ENCODE measurements around the gene TNFRSF13B.

TNFRSF13B gene

GRCh38 chr17:17001874-17002520, 30.1 kb upstream of the TNFRSF13B start:
- H3K4me1 ChIP-seq (ENCODE audit: control insufficient read depth, insufficient read depth, low read depth, low read length), result peaks cover 14% of the 10 kb centered on the region
- no peak overlapping the region for H2BK15ac ChIP-seq (ENCODE audit: low read depth, poor library complexity, severe bottlenecking)
- no peak overlapping the region for H2BK120ac ChIP-seq (ENCODE audit: low read depth, low read length)
- no peak overlapping the region for H2BK5ac ChIP-seq (ENCODE audit: low read depth, low read length, poor library complexity, severe bottlenecking)
- peak; percentile 55 for DNase-seq
- 24% methylated on average over 20 of the region's 22 CpGs for WGBS
- peaks cover 4 to 12% of the 10 kb centered on the region in 2 experiments for H3K27me3 ChIP-seq (ENCODE audit: control insufficient read depth in 1 of 2, insufficient read depth in 1 of 2, low read length in 2 of 2)
- no peak overlapping the region for H4K8ac ChIP-seq (ENCODE audit: low read length)
- no peak overlapping the region for H2BK12ac ChIP-seq (ENCODE audit: low read length in 2 of 2)
- no peaks in the 10 kb centered on the region for H3K9me3 ChIP-seq (ENCODE audit: control insufficient read depth, low read length)
- H3K4ac ChIP-seq (ENCODE audit: low read depth in 1 of 2, low read length in 2 of 2), result no peak overlapping the region
- H3K27ac ChIP-seq (ENCODE audit: low read length, poor library complexity, severe bottlenecking), result no peak overlapping the region
- no peak overlapping the region for H3K14ac ChIP-seq (ENCODE audit: low read length in 2 of 2)
- H3K79me1 ChIP-seq (replicated peaks; ENCODE audit: low read length, poor library complexity, severe bottlenecking), result no peaks in the 10 kb centered on the region
- H3K18ac ChIP-seq (ENCODE audit: low read depth in 1 of 2, low read length in 2 of 2), result no peak overlapping the region
- no peak overlapping the region for H3K4me3 ChIP-seq (ENCODE audit: insufficient read depth in 1 of 2, low read depth in 1 of 2, low read length in 2 of 2)
- H3K4me2 ChIP-seq (ENCODE audit: low read length, poor library complexity, severe bottlenecking), result no peak overlapping the region
- H3K9ac ChIP-seq (ENCODE audit: low read length), result peak overlapping the region; percentile 14
- no peak overlapping the region for H2AFZ ChIP-seq (ENCODE audit: low read depth, low read length)
- no peak overlapping the region for H2AK5ac ChIP-seq (ENCODE audit: low read length, severe bottlenecking)
- no peak overlapping the region for H3K23ac ChIP-seq (ENCODE audit: low read length in 2 of 2)
- H4K91ac ChIP-seq (ENCODE audit: low read length), result no peak overlapping the region
- H3K36me3 ChIP-seq (ENCODE audit: control insufficient read depth in 1 of 2, insufficient read depth in 2 of 2, low read depth in 1 of 2, low read length in 2 of 2), result no peaks in the 10 kb centered on the region

GRCh38 chr17:17001076-17001777, 29.3 kb upstream of the TNFRSF13B start:
- H3K27ac ChIP-seq (ENCODE audit: low read length, poor library complexity, severe bottlenecking), result no peak overlapping the region
- H3K4me2 ChIP-seq (ENCODE audit: low read length, poor library complexity, severe bottlenecking), result no peak overlapping the region
- peak overlapping the region; percentile 14 for H3K9ac ChIP-seq (ENCODE audit: low read length)
- H3K79me1 ChIP-seq (replicated peaks; ENCODE audit: low read length, poor library complexity, severe bottlenecking), result no peaks in the 10 kb centered on the region
- H3K4me3 ChIP-seq (ENCODE audit: insufficient read depth in 1 of 2, low read depth in 1 of 2, low read length in 2 of 2), result no peak overlapping the region
- H3K4ac ChIP-seq (ENCODE audit: low read depth in 1 of 2, low read length in 2 of 2), result no peak overlapping the region
- H2BK15ac ChIP-seq (ENCODE audit: low read depth, poor library complexity, severe bottlenecking), result no peak overlapping the region
- H2BK12ac ChIP-seq (ENCODE audit: low read length in 2 of 2), result peak overlapping the region in 1 of 2 experiments; percentile 55
- DNase-seq, result no peak
- H3K18ac ChIP-seq (ENCODE audit: low read depth in 1 of 2, low read length in 2 of 2), result peak overlapping the region in 1 of 2 experiments; percentile 24
- no peak overlapping the region for H4K91ac ChIP-seq (ENCODE audit: low read length)
- H2BK5ac ChIP-seq (ENCODE audit: low read depth, low read length, poor library complexity, severe bottlenecking), result no peak overlapping the region
- H2BK120ac ChIP-seq (ENCODE audit: low read depth, low read length), result no peak overlapping the region
- no peak overlapping the region for H3K14ac ChIP-seq (ENCODE audit: low read length in 2 of 2)
- WGBS, result 86% methylated on average over 9 of the region's 9 CpGs
- no peak overlapping the region for H4K8ac ChIP-seq (ENCODE audit: low read length)
- no peak overlapping the region for H2AFZ ChIP-seq (ENCODE audit: low read depth, low read length)
- peaks cover 4 to 12% of the 10 kb centered on the region in 2 experiments for H3K27me3 ChIP-seq (ENCODE audit: control insufficient read depth in 1 of 2, insufficient read depth in 1 of 2, low read length in 2 of 2)
- no peaks in the 10 kb centered on the region for H3K9me3 ChIP-seq (ENCODE audit: control insufficient read depth, low read length)
- no peak overlapping the region for H2AK5ac ChIP-seq (ENCODE audit: low read length, severe bottlenecking)
- peaks cover 14% of the 10 kb centered on the region for H3K4me1 ChIP-seq (ENCODE audit: control insufficient read depth, insufficient read depth, low read depth, low read length)
- no peak overlapping the region for H3K23ac ChIP-seq (ENCODE audit: low read length in 2 of 2)
- H3K36me3 ChIP-seq (ENCODE audit: control insufficient read depth in 1 of 2, insufficient read depth in 2 of 2, low read depth in 1 of 2, low read length in 2 of 2), result no peaks in the 10 kb centered on the region

GRCh38 chr17:16999931-17000625, 28.2 kb upstream of the TNFRSF13B start:
- no peak overlapping the region for H2BK12ac ChIP-seq (ENCODE audit: low read length in 2 of 2)
- no peaks in the 10 kb centered on the region for H3K79me1 ChIP-seq (replicated peaks; ENCODE audit: low read length, poor library complexity, severe bottlenecking)
- H3K36me3 ChIP-seq (ENCODE audit: control insufficient read depth in 1 of 2, insufficient read depth in 2 of 2, low read depth in 1 of 2, low read length in 2 of 2), result no peaks in the 10 kb centered on the region
- DNase-seq, result no peak
- 89% methylated on average over 7 of the region's 7 CpGs for WGBS
- no peak overlapping the region for H3K14ac ChIP-seq (ENCODE audit: low read length in 2 of 2)
- no peaks in the 10 kb centered on the region for H3K9me3 ChIP-seq (ENCODE audit: control insufficient read depth, low read length)
- no peak overlapping the region for H2BK5ac ChIP-seq (ENCODE audit: low read depth, low read length, poor library complexity, severe bottlenecking)
- peaks cover 14% of the 10 kb centered on the region for H3K4me1 ChIP-seq (ENCODE audit: control insufficient read depth, insufficient read depth, low read depth, low read length)
- no peak overlapping the region for H3K9ac ChIP-seq (ENCODE audit: low read length)
- no peak overlapping the region for H2BK120ac ChIP-seq (ENCODE audit: low read depth, low read length)
- H3K4me2 ChIP-seq (ENCODE audit: low read length, poor library complexity, severe bottlenecking), result no peak overlapping the region
- H2AK5ac ChIP-seq (ENCODE audit: low read length, severe bottlenecking), result no peak overlapping the region
- H3K4ac ChIP-seq (ENCODE audit: low read depth in 1 of 2, low read length in 2 of 2), result no peak overlapping the region
- H3K4me3 ChIP-seq (ENCODE audit: insufficient read depth in 1 of 2, low read depth in 1 of 2, low read length in 2 of 2), result no peak overlapping the region
- H3K23ac ChIP-seq (ENCODE audit: low read length in 2 of 2), result no peak overlapping the region
- H3K18ac ChIP-seq (ENCODE audit: low read depth in 1 of 2, low read length in 2 of 2), result no peak overlapping the region
- peaks cover 4 to 12% of the 10 kb centered on the region in 2 experiments for H3K27me3 ChIP-seq (ENCODE audit: control insufficient read depth in 1 of 2, insufficient read depth in 1 of 2, low read length in 2 of 2)
- H3K27ac ChIP-seq (ENCODE audit: low read length, poor library complexity, severe bottlenecking), result no peak overlapping the region
- peak overlapping the region; percentile 5 for H4K91ac ChIP-seq (ENCODE audit: low read length)
- no peak overlapping the region for H2AFZ ChIP-seq (ENCODE audit: low read depth, low read length)
- H4K8ac ChIP-seq (ENCODE audit: low read length), result no peak overlapping the region
- H2BK15ac ChIP-seq (ENCODE audit: low read depth, poor library complexity, severe bottlenecking), result no peak overlapping the region

Data from mesenchymal stem cell (in vitro differentiated cells and primary cell).